Ammon's horn (tissue), 1 donor: ENCODE measurements around the gene PF4V1.

Source experiments
- DNase-seq: peaks from one replicate; pipeline ENCODE4 v3.0.0-alpha.2; 2016; ENCODE audit warnings: low spot score

PF4V1 gene

DNA sequence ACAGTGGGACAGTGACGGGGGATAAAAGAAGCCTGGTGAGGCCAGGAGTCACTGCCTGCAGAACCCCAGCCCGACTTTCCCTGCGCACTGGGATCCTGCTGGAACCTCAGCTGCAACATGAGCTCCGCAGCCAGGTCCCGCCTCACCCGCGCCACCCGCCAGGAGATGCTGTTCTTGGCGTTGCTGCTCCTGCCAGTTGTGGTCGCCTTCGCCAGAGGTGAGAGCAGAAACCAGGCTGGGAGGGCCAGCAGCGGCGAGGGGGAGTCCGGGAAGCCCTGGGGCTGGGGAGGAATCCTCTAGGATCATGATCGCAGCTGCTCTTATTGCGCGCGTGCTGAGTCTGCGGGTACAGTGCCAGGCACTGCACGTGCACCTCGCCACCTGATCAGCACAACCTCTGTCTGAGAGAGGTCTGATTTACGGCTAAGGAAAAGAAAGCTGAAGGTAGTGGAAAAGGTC lies at the start of gene PF4V1:
Gene PF4V1, plus strand, starts transcription at position 51 of the 459 bp plus-strand sequence. Its CDS starts 67 bp downstream, at position 118.
- DNase-seq, result no peak

- no peak for DNase-seq
These were observed 42.9 kb upstream of the PF4V1 start for GRCh38 chr4:73810191-73810590.

- no peak for DNase-seq
These were observed 41.3 kb upstream of the PF4V1 start for GRCh38 chr4:73811841-73812240.

DNA sequence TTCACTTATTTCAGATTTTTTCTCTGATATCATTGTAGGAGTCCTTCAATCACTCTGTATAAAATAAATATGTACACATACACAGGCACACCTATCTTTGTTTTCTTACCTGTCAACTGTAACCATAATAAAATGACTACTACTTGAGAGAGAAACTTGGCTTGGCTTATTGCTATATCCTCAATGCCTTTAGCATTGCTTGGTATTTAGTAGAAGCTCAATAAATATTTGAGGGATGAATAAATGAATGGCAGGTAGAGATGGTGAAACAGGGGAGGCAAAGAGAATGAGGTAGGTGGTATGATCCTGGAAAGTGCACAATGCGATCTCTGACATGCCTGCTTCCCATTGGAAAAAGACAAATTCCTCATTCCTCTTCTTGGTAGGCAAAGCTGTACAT lies 38.4 kb upstream of the PF4V1 start:
- no peak for DNase-seq

DNA sequence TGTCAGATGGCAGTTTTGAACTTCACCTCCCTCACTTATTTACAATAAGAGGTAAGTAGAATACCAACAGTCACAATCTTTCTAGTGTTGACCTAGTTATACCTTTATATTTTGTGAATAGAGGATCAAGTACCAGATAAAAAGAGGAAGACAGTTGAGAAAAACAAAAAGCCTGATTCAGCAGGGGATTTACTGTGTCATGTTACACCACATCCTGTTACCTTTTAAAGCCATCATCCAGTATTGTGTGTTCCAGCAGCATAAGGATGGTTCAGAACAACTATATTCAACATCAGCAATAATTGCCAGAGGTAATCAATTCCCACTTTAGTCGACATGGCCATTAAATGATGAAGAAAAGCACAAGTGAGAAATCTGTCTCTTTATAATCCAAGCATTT lies 38.0 kb upstream of the PF4V1 start:
- no peak for DNase-seq

DNA sequence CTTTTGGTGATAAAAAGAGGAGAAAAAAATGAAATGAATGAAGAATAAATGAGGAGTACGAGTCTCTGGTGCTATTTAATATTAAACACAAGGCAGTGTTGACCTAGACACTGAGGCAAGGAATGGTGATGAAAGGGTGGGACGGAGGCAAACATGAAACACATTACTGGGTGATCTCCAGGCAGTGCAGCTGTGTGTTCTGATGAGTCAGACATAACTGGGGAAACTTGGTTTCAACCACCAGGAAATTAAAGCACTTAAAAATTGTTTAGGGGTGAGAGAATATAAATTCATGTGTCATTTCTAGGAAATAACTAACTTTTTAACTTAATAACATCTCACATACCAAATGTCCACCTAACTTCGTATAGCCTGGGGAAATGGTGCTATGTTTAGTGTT lies 36.3 kb upstream of the PF4V1 start:
- DNase-seq, result no peak

DNA sequence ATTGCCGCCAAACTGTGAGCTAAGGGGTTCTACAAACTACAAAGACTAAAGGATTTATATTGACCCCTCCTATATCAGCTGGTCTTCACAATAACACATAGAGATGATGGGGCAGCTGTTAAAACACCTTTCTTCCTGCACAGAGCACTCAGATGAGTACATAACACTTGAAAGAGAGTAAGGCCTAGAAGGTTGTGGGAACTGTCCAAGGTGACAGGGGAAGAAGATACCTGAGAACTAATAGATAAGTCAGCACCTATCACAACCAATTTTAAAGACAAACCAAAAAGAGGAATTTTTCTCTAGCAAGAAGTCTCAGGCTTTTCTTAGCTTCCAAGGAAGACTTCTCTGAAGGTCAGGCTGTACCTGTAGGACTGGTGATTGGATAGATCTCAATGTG lies 35.8 kb upstream of the PF4V1 start:
- no peak for DNase-seq

DNA sequence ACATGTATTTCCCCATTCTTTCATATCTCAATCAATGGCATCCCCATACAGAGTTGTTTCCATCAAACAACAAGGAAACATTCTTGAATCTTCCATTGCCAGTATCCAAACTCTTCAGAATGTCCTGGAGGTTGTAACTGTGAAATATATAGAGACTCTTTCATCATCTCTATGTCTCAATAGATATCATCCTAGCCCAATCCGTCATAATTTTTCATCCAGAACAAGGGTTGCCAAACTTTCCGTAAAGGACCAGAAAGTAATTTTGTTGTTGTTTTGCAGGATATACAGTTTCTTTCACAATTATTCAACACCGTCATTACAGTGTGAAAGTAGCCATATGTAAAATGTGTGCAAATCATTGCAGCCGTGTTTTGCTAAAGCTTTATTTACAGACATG lies 31.8 kb upstream of the PF4V1 start:
- DNase-seq, result no peak

- no peak for DNase-seq
These were observed 30.7 kb upstream of the PF4V1 start for GRCh38 chr4:73822389-73822788.

DNA sequence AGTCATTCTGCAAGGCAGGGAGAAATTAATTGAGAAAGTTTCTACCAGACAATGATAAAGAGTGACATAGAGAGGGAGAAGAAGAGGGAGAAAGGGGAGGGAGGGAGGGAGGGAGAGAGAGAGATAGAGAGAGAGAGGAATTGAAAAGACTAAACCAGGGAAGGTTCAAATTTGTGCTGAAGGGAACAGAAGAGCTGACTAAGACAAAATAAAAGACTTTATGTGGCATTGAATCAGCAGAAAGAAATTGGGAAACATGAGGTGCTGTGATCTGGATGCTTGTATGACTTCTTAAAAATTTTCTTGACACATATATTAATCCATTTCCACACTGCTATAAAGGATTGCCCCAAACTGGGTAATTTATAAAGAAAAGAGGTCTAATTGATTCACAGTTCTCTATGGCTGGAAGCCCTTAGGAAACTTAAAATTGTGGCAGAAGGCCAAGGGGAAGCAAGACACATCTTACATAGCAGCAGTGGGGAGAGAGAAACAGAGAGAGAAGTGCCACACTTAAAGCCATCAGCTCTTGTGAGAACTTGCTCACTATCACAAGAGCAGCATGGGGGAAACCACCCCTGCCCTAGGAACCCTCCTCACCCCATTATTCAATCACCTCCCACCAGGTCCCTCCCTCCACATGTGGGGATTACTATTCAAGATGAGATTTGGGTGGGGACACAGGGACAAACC lies 30.1 kb upstream of the PF4V1 start:
- peak; percentile 32 for DNase-seq

DNA sequence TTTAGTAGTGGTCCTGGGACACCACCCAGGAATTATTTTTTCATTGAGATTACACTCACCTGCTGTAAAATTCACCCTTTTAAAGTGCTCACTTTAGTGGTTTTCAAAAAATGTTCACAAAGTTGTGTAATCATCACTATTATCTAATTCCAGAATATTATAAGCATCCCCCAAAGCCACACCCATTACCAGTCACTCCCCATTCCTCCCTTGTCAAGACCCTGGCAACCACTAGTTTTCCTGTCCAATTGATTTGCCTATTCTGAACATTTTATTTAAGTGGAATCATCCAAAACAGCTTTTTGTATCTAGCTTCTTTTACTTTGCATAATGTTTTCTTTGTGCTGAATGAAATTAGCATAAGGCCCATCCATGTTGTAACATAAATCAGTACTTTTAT lies 29.3 kb upstream of the PF4V1 start:
- DNase-seq, result no peak

GRCh38 chr4:73828956-73829355 lies 24.1 kb upstream of the PF4V1 start:
- no peak for DNase-seq

DNA sequence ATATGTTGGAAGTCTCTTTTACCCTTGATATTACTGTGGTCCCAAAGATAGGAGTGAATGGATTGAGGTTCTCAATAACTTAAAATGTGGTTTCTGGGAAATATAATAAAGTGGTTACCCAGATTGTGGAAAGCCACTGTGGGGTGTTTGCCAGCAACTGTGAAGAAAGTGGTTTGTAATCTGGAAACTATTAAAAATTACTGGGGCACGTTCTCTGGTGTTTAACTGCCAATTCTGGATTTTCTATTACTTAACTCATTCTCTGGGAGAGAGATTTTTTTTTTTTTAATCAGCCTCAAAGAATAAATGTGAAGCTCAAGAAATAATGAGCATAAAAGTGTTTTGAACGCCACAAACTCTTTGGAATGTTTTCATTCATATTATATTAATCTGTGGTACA lies 21.5 kb upstream of the PF4V1 start:
- no peak for DNase-seq

DNA sequence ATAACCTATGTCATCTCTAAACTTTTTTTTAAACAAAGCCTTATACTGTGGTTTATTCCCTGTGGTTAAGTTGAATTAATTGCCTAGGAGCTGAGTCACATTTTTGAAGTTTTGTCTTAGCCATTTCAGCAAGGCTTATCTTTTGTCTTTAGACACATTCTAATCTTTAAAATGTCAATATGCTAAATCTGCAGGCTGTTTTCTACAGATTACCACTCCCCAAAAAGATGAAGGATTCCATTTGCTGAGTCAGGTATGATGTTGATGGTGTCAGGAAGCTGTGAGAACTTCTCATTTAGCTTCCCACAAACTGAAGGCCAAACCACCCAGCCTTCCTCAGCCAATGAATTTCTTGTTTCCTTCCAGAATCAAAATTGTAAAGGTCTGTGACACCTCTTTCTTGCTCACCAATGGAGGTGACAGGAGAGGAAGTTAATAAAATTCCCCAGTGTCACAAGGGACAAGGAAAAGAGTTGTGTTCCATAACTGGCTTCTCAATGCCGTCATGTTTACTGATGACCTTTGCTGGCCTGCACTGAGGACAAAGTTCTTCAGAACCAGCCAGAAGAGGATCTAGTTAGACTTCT lies 20.4 kb upstream of the PF4V1 start:
- no peak for DNase-seq

DNA sequence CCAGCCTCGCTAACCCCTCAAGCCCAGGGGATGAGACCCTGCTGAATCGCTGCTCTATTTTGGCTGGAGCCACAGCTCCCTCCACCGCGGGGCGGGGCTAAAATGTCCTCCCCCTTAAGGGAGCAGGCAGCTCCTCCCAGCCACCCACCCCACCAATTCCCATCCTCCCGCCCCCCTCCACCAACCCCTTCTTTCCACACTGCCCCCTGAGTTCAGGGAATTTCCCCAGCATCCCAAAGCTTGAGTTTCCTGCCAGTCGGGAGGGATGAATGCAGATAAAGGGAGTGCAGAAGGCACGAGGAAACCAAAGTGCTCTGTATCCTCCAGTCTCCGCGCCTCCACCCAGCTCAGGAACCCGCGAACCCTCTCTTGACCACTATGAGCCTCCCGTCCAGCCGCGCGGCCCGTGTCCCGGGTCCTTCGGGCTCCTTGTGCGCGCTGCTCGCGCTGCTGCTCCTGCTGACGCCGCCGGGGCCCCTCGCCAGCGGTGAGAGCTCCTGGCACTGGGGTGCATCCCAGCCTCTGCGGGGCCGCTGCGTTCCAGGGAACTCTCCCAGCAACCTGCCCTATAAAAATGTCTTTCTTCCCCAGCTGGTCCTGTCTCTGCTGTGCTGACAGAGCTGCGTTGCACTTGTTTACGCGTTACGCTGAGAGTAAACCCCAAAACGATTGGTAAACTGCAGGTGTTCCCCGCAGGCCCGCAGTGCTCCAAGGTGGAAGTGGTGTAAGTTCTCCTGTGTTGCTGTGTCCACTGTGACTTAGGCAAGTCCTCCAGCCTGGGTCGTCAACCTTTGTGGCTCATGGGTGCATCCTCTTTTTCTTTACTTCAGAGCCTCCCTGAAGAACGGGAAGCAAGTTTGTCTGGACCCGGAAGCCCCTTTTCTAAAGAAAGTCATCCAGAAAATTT lies 16.5 kb upstream of the PF4V1 start, which contains the start of gene CXCL6:
Gene CXCL6, plus strand, starts transcription at position 306 of the 907 bp plus-strand sequence. Its CDS starts 73 bp downstream, at position 379.
- DNase-seq, result no peak

DNA sequence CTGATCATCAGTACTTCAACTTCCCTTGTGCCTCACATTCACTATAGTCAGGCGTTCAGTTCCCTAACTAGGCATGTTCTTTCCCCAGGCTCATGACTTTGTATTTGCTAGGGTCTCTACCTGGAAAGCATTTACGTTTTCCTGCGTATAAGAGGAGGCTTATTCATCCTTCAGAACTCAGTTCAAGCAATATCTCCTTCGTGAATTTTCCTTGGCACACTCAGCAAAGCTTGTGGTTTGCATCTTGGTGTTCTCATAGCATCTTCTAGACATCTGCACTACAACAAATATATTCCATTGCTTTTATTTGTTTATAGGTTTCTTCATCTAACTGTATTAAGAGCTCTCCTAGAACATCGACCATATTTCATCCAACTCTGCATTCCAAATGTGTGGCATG lies 14.0 kb upstream of the PF4V1 start:
- no peak for DNase-seq

GRCh38 chr4:73839715-73840114 lies 13.4 kb upstream of the PF4V1 start:
- DNase-seq, result no peak

DNA sequence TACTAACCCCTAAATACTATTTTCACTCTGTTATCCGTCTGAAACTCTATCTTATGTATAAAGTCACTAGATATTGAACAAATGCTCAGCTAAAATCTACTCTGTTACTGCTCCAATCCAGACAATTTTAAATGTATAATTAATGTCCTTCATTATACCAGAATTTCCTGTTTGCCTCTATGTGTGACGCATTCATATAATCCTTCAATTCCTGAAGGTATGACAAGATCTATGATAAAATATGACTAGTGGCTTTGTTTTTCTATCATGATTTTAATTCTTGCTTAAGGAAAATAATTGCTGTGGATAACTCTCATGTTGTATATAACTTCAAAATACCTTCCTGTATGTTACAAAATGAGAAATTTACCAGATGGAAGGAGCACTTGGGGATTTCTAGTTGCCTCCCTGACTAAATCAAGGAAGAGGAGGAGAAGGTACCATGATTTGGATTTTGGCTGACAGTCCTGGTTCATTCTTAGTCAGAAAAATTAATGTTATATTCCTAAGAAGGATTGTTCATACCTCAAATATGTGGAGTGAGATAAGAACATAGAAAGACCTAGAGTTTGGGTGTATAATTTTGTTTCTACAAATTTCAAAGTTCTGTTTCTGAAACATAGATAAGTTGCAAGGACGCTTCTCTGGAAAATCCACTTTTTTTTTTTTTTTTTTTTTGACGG lies 11.7 kb upstream of the PF4V1 start:
- DNase-seq, result no peak

- no peak for DNase-seq
These were observed 10.4 kb upstream of the PF4V1 start for GRCh38 chr4:73842696-73843095.

GRCh38 chr4:73843369-73843768 lies 9.7 kb upstream of the PF4V1 start:
- DNase-seq, result no peak

GRCh38 chr4:73844345-73844744 lies 8.8 kb upstream of the PF4V1 start:
- no peak for DNase-seq

DNA sequence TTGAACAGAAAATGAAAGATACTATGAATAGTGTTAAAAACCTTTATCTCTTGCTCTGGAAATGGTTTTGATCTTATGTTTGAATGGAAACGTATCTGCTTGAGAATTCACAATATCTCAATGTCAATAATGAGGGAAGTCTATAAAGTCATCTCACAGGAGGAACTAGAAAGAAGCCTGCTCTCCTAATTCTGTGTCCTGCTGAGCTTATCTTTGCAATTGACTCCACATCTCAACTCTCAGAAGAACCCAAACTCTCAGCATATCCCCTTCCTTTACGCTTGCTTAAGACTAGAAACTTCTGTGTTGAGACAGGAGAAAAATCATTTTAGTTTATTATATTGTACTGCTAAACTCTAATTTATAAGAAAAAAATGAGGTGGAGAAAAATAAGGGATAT lies 8.3 kb upstream of the PF4V1 start:
- no peak for DNase-seq
